Astrocyte of the spinal cord (primary cell): ENCODE measurements around the gene PACS2.

Experiments
- DNase-seq: peaks from one replicate; pipeline ENCODE4 v3.0.0; 2011; ENCODE audit warnings: low read depth, low spot score
- H3K4me3 ChIP-seq: 2 replicates; pipeline ENCODE4 v1.5.1; 2011; ENCODE audit warnings: low read depth, mild to moderate bottlenecking, low read length, moderate library complexity
- CTCF ChIP-seq: IDR thresholded peaks from 2 replicates; pipeline ENCODE4 v1.5.1; 2012; ENCODE audit warnings: low read depth, mild to moderate bottlenecking, low read length, inconsistent platforms
- in situ Hi-C: cut with HindIII; loops from 2 replicates; pipeline ENCODE4 v1.10.0; 2017; ENCODE audit warnings: low sequenced_read_pairs

The PACS2 gene

GRCh38 chr14:105314287-105315200, at the start of gene PACS2:
Gene PACS2 (plus strand): TSS chr14:105314748. CDS start chr14:105314919, 171 bp downstream.
- peak; percentile 69 for DNase-seq
- in situ Hi-C loops, result no loop called here
- H3K4me3 ChIP-seq, result peak within 1 kb of the TSS; percentile 60
- no peak for TF ChIP-seq CTCF

GRCh38 chr14:105267820-105268548, 46.6 kb upstream of the PACS2 start:
- in situ Hi-C loops, result no loop called here
- TF ChIP-seq CTCF, result no peak
- H3K4me3 ChIP-seq, result no peak overlapping the region
- DNase-seq, result no peak

- in situ Hi-C loops, result no loop called here
- DNase-seq, result no peak
- TF ChIP-seq CTCF, result no peak
- no peak overlapping the region for H3K4me3 ChIP-seq
These were observed 45.7 kb upstream of the PACS2 start for GRCh38 chr14:105268736-105269354.

- no peak for DNase-seq
These were observed 45.1 kb upstream of the PACS2 start for GRCh38 chr14:105269405-105269804.

GRCh38 chr14:105271224-105271890, 43.2 kb upstream of the PACS2 start:
- no peak overlapping the region for H3K4me3 ChIP-seq
- DNase-seq, result no peak
- no peak for TF ChIP-seq CTCF
- in situ Hi-C loops, result no loop called here

More at GRCh38 chr14:105269405-105269804, 45.1 kb upstream of the PACS2 start:
- in situ Hi-C loops, result no loop called here
- TF ChIP-seq CTCF, result no peak
- no peak overlapping the region for H3K4me3 ChIP-seq

GRCh38 chr14:105272623-105273022, 41.9 kb upstream of the PACS2 start:
- in situ Hi-C loops, result no loop called here
- DNase-seq, result no peak
- no peak for TF ChIP-seq CTCF
- no peak overlapping the region for H3K4me3 ChIP-seq
